ENCODE measurements around the gene ZNF487.
"Not testable (repeated sequence)": the region's sequence is repeated elsewhere in the genome, so short reads cannot be mapped to it uniquely, and the experiment has no call there.

Gene ZNF487

DNA sequence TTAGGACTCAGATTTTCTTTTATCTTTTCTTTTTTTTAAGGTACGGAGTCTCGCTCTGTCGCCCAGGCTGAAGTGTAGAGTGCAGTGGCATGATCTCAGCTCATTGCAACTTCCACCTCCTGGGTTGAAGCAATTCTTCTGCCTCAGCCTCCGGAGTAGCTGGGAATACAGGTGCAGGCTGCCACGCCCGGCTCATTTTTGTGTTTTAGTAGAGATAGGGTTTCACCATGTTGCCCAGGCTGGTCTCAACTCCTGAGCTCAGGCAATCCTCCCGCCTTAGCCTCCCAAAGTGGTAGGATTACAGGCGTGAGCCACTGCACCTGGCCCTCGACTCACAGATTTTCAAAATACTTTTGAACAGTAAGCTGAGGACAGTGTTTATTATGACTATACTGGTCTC, 17.1 kb downstream of the ZNF487 start:
- H3K9me3 ChIP-seq (ENCODE audit: control insufficient read depth, insufficient read depth, low read depth, low read length); H3K4me1 ChIP-seq (ENCODE audit: control insufficient read depth, insufficient read depth, low read length); CTCF ChIA-PET; H3K4me3 ChIP-seq (ENCODE audit: low read depth, low read length); H3K36me3 ChIP-seq (ENCODE audit: control insufficient read depth in 2 of 2, insufficient read depth in 1 of 2, low read length in 2 of 2); H3K27ac ChIP-seq (ENCODE audit: extremely low read depth, low read depth, low read length): not testable (repeated sequence)
- TF ChIP-seq KLF7 (tag by site-specific recombination; IDR thresholded peaks at IDR 0.05; ENCODE audit: borderline replicate concordance) = peak; percentile 47; the same call in 1 of the 2 replicates
- TF ChIP-seq, protein P1, sequence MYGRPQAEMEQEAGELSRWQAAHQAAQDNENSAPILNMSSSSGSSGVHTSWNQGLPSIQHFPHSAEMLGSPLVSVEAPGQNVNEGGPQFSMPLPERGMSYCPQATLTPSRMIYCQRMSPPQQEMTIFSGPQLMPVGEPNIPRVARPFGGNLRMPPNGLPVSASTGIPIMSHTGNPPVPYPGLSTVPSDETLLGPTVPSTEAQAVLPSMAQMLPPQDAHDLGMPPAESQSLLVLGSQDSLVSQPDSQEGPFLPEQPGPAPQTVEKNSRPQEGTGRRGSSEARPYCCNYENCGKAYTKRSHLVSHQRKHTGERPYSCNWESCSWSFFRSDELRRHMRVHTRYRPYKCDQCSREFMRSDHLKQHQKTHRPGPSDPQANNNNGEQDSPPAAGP (tag by site-specific recombination; IDR thresholded peaks at IDR 0.05) = peak; percentile 66
- peak; percentile 33; the same call in 1 of the 2 replicates for TF ChIP-seq ZBTB17 (tag by site-specific recombination; IDR thresholded peaks at IDR 0.05)
- TF ChIP-seq ZNF394 (tag by site-specific recombination; IDR thresholded peaks at IDR 0.05; ENCODE audit: borderline replicate concordance) = peak; percentile 70; the same call in 1 of the 2 replicates
- TF ChIP-seq KLF1 (tag by site-specific recombination; IDR thresholded peaks at IDR 0.05) = peak; percentile 68
- TF ChIP-seq OSR2 (tag by site-specific recombination; IDR thresholded peaks at IDR 0.05) = peak; percentile 76
- POLR2A ChIA-PET = interaction anchor here (1.1 kb wide), 1 partner anchor 21 kb away, joined by 5 read pairs; no protein-coding TSS in a partner anchor

DNA sequence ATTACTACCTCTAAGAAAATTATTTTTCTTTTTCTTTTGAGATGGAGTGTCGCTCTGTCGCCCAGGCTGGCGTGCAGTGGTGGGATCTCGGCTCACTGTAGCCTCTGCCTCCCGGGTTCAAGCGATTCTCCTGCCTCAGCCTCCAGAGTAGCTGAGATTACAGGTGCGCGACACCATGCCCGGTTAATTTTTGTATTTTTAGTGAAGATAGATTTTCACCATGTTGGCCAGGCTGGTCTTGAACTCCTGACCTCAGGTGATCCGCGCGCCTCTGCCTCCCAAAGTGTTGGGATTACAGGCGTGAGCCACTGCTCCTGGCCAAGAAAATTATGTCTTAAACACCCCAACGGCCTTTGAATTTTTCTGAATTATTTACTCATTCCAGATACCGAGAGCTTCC, 19.6 kb downstream of the ZNF487 start:
- H3K27ac ChIP-seq (ENCODE audit: extremely low read depth, low read depth, low read length); H3K4me3 ChIP-seq (ENCODE audit: low read depth, low read length); H3K9me3 ChIP-seq (ENCODE audit: control insufficient read depth, insufficient read depth, low read depth, low read length); H3K4me1 ChIP-seq (ENCODE audit: control insufficient read depth, insufficient read depth, low read length); POLR2A ChIA-PET; H3K36me3 ChIP-seq (ENCODE audit: control insufficient read depth in 2 of 2, insufficient read depth in 1 of 2, low read length in 2 of 2): not testable (repeated sequence)
- CTCF ChIA-PET = interaction anchor here (0.9 kb wide), 1 partner anchor 164 kb away, joined by 3 read pairs; no protein-coding TSS in a partner anchor

DNA sequence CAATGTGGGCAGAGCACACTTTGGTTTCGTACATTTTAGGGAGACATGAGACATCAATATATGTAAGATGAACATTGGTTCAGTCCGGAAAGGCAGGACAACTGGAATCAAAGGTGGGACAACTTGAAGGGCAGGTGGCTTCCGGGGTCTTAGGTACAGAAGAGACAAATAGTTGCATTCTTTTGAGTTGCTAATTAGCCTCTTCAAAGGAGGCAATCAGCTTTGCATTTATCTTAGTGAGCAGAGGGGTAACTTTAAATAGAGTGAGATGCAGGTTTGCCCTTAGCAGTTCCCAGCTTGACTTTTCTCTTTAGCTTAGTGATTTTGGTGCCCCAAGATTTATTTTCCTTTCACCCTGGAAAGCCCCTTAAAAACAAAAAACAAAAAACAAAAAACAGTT, 21.3 kb downstream of the ZNF487 start:
- Histone ChIP-seq H3K9me3 (ENCODE audit: control insufficient read depth, insufficient read depth, low read depth, low read length) (no peaks in the 10 kb centered on the region), H3K4me1 (ENCODE audit: control insufficient read depth, insufficient read depth, low read length) (no peaks in the 10 kb centered on the region), H3K36me3 (ENCODE audit: control insufficient read depth in 2 of 2, insufficient read depth in 1 of 2, low read length in 2 of 2) (no peaks in the 10 kb centered on the region), H3K4me3 (ENCODE audit: low read depth, low read length) (no peak overlapping the region), H3K27ac (ENCODE audit: extremely low read depth, low read depth, low read length) (no peak overlapping the region)
- POLR2A ChIA-PET = interaction anchor here (2.2 kb wide), 1 partner anchor 62 kb away, joined by 8 read pairs; no protein-coding TSS in a partner anchor
- CTCF ChIA-PET = interaction anchor here (0.8 to 1.2 kb wide), 4 partner anchors 73 to 166 kb away, joined by 3 to 4 read pairs (median 3); no protein-coding TSS in a partner anchor
- no peak for TF ChIP-seq ZNF707 (tag by site-specific recombination; IDR thresholded peaks at IDR 0.05)
- TF ChIP-seq ZSCAN16 (tag by site-specific recombination; IDR thresholded peaks at IDR 0.05) = no peak
- TF ChIP-seq ZBTB48 (tag by site-specific recombination; IDR thresholded peaks at IDR 0.05) = no peak
- no peak for TF ChIP-seq ZNF544 (tag by site-specific recombination; IDR thresholded peaks at IDR 0.05)
- no peak for TF ChIP-seq GFI1B (tag by site-specific recombination; IDR thresholded peaks at IDR 0.05)
- TF ChIP-seq, protein P2, sequence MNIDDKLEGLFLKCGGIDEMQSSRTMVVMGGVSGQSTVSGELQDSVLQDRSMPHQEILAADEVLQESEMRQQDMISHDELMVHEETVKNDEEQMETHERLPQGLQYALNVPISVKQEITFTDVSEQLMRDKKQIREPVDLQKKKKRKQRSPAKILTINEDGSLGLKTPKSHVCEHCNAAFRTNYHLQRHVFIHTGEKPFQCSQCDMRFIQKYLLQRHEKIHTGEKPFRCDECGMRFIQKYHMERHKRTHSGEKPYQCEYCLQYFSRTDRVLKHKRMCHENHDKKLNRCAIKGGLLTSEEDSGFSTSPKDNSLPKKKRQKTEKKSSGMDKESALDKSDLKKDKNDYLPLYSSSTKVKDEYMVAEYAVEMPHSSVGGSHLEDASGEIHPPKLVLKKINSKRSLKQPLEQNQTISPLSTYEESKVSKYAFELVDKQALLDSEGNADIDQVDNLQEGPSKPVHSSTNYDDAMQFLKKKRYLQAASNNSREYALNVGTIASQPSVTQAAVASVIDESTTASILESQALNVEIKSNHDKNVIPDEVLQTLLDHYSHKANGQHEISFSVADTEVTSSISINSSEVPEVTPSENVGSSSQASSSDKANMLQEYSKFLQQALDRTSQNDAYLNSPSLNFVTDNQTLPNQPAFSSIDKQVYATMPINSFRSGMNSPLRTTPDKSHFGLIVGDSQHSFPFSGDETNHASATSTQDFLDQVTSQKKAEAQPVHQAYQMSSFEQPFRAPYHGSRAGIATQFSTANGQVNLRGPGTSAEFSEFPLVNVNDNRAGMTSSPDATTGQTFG (tag by site-specific recombination; IDR thresholded peaks at IDR 0.05; ENCODE audit: borderline replicate concordance) = no peak
- TF ChIP-seq ZNF214 (tag by site-specific recombination; IDR thresholded peaks at IDR 0.05; ENCODE audit: borderline replicate concordance) = no peak
- TF ChIP-seq ZNF10 (tag by site-specific recombination; IDR thresholded peaks at IDR 0.05) = no peak
- no peak for TF ChIP-seq GLI4 (tag by site-specific recombination; IDR thresholded peaks at IDR 0.05)
- no peak for TF ChIP-seq RBAK (tag by site-specific recombination; IDR thresholded peaks at IDR 0.05)
- TF ChIP-seq ZNF548 (tag by site-specific recombination; IDR thresholded peaks at IDR 0.05) = no peak
- TF ChIP-seq, protein P3, sequence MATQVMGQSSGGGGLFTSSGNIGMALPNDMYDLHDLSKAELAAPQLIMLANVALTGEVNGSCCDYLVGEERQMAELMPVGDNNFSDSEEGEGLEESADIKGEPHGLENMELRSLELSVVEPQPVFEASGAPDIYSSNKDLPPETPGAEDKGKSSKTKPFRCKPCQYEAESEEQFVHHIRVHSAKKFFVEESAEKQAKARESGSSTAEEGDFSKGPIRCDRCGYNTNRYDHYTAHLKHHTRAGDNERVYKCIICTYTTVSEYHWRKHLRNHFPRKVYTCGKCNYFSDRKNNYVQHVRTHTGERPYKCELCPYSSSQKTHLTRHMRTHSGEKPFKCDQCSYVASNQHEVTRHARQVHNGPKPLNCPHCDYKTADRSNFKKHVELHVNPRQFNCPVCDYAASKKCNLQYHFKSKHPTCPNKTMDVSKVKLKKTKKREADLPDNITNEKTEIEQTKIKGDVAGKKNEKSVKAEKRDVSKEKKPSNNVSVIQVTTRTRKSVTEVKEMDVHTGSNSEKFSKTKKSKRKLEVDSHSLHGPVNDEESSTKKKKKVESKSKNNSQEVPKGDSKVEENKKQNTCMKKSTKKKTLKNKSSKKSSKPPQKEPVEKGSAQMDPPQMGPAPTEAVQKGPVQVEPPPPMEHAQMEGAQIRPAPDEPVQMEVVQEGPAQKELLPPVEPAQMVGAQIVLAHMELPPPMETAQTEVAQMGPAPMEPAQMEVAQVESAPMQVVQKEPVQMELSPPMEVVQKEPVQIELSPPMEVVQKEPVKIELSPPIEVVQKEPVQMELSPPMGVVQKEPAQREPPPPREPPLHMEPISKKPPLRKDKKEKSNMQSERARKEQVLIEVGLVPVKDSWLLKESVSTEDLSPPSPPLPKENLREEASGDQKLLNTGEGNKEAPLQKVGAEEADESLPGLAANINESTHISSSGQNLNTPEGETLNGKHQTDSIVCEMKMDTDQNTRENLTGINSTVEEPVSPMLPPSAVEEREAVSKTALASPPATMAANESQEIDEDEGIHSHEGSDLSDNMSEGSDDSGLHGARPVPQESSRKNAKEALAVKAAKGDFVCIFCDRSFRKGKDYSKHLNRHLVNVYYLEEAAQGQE (tag by site-specific recombination; IDR thresholded peaks at IDR 0.05) = no peak
- TF ChIP-seq MEIS1 (CRISPR knock-in tag; IDR thresholded peaks at IDR 0.05; ENCODE audit: borderline replicate concordance) = no peak

All from HEK293 (cell line).